ENCODE measurements around the gene ZNF436.

- no peak for TF ChIP-seq CTCF (IDR thresholded peaks at IDR 0.05; ENCODE audit: low read depth, low read length)
- TF ChIP-seq POLR2A (IDR thresholded peaks at IDR 0.05; ENCODE audit: extremely low read depth, insufficient read length) = no peak
- no peak for TF ChIP-seq MAX (IDR thresholded peaks at IDR 0.05; ENCODE audit: low read depth, low read length)
- TF ChIP-seq MYC (IDR thresholded peaks at IDR 0.05; ENCODE audit: low read depth, low read length) = no peak
Measured at GRCh38 chr1:23366598-23366997, 3.0 kb downstream of the ZNF436 start.

All from NB4 (cell line).